NCI-H345 treated with DMSO at 0.1 percent for 48 hours (cell line): ENCODE data around the gene GLRA3.
A peak's percentile ranks its signal among the peaks of the same experiment; 100 is the strongest.
"Not testable (repeated sequence)": the region's sequence is repeated elsewhere in the genome, so short reads cannot be mapped to it uniquely, and the experiment has no call there.

ENCODE experiments used
- DNase-seq: peaks from one replicate; lab custom pipeline; 2025; ENCODE audit not compliant: unreplicated experiment; lab: John Stamatoyannopoulos, UW

Gene GLRA3

GRCh38 chr4:174669270-174669669, 159.8 kb downstream of the GLRA3 start:
- no peak for DNase-seq

GRCh38 chr4:174665799-174666198, 163.2 kb downstream of the GLRA3 start:
- no peak for DNase-seq

- DNase-seq: no peak
Measured at GRCh38 chr4:174663216-174663615, 165.8 kb downstream of the GLRA3 start.

GRCh38 chr4:174658246-174658645, 170.8 kb downstream of the GLRA3 start:
- DNase-seq: no peak

GRCh38 chr4:174657472-174657871, 171.6 kb downstream of the GLRA3 start:
- no peak for DNase-seq

- no peak for DNase-seq
Measured at GRCh38 chr4:174654634-174655033, 174.4 kb downstream of the GLRA3 start.

- DNase-seq: no peak
Measured at GRCh38 chr4:174650711-174651355, 178.2 kb downstream of the GLRA3 start.

GRCh38 chr4:174648812-174649211, 180.2 kb downstream of the GLRA3 start:
- DNase-seq: no peak

GRCh38 chr4:174646326-174646725, 182.7 kb downstream of the GLRA3 start:
- DNase-seq: no peak

GRCh38 chr4:174640146-174640545, 188.9 kb downstream of the GLRA3 start:
- no peak for DNase-seq

GRCh38 chr4:174635732-174636131, 193.3 kb downstream of the GLRA3 start:
- no peak for DNase-seq

- DNase-seq: no peak
Measured at GRCh38 chr4:174633399-174633798, 195.6 kb downstream of the GLRA3 start.

GRCh38 chr4:174631901-174632758, 196.9 kb downstream of the GLRA3 start:
- peak; percentile 1 for DNase-seq

GRCh38 chr4:174629907-174630450, 199.1 kb downstream of the GLRA3 start:
- not testable (repeated sequence) for DNase-seq

GRCh38 chr4:174629265-174629664, 199.8 kb downstream of the GLRA3 start:
- DNase-seq: no peak

- DNase-seq: no peak
Measured at GRCh38 chr4:174628191-174628590, 200.9 kb downstream of the GLRA3 start.

GRCh38 chr4:174627473-174627872, 201.6 kb downstream of the GLRA3 start:
- DNase-seq: no peak

- DNase-seq: no peak
Measured at GRCh38 chr4:174626342-174627008, 202.6 kb downstream of the GLRA3 start.

- DNase-seq: no peak
Measured at GRCh38 chr4:174616661-174617060, 212.4 kb downstream of the GLRA3 start.

GRCh38 chr4:174613979-174614378, 215.1 kb downstream of the GLRA3 start:
- DNase-seq: no peak

GRCh38 chr4:174611792-174612191, 217.3 kb downstream of the GLRA3 start:
- DNase-seq: no peak

GRCh38 chr4:174607792-174608191, 221.3 kb downstream of the GLRA3 start:
- no peak for DNase-seq
